SK-N-SH (cell line): ENCODE results near the gene STEAP2. TPM values are rescaled to one million over a fixed set of nuclear protein-coding genes. Genes with fewer than 3 reads are reported as not detected.

Experiments
- CTCF ChIA-PET: fragments of 300-600, 350-600 bp; formaldehyde crosslinking; extraction: SDS; loops from one replicate; lab custom pipeline; 2021; lab: Yijun Ruan, JAX
- POLR2A ChIA-PET: fragments of 350-600 bp; sonication (Branson Sonifier 250); formaldehyde crosslinking; extraction: SDS; loops from one replicate; lab custom pipeline; 2020; ENCODE audit warnings: antibody characterized with exemption, inconsistent platforms; lab: Yijun Ruan, JAX
- DNase-seq: peaks from one replicate; pipeline ENCODE4 v3.0.0; 2012
- H2AFZ ChIP-seq: fragments of 200-600 bp; sonication (generic); 2 replicates; pipeline ENCODE4 v1.8.1; 2016; ENCODE audit warnings: antibody characterized with exemption, mild to moderate bottlenecking, low read depth
- H3F3A ChIP-seq: fragments of 200-600 bp; sonication (generic); replicated peaks from 2 replicates; pipeline ENCODE3; 2016; ENCODE audit warnings: antibody characterized with exemption, mild to moderate bottlenecking; ENCODE audit not compliant: insufficient read depth
- H3K27ac ChIP-seq, 2 experiments: fragments of 200-500 bp in 1 of 2; fragments of 200-600 bp in 1 of 2; sonication (Bioruptor generic) in 1 of 2; sonication (generic), shearing (Covaris generic) in 1 of 2; 2 replicates each; pipeline versions ENCODE4 v1.5.1 to v1.6.1; 2014 to 2016; ENCODE audit warnings: low read depth in 2 of 2, inconsistent platforms in 1 of 2, low read length in 1 of 2, mild to moderate bottlenecking in 1 of 2, mixed read lengths in 1 of 2
- H3K27me3 ChIP-seq: fragments of 200-600 bp; sonication (generic), shearing (Covaris generic); 2 replicates; pipeline ENCODE4 v1.6.1; 2016; ENCODE audit warnings: mixed run types; ENCODE audit not compliant: insufficient read depth
- H3K36me3 ChIP-seq, 2 experiments: fragments of 200-500 bp in 1 of 2; fragments of 200-600 bp in 1 of 2; sonication (Bioruptor generic) in 1 of 2; sonication (generic) in 1 of 2; replicated peaks in 1 of 2; 2 replicates each; pipeline versions ENCODE3 to v1.5.1; 2014 to 2016; ENCODE audit warnings: low read length in 1 of 2, mild to moderate bottlenecking in 1 of 2; ENCODE audit not compliant: insufficient read depth in 2 of 2, control insufficient read depth in 1 of 2
- H3K4me1 ChIP-seq, 2 experiments: fragments of 200-500 bp in 1 of 2; fragments of 200-600 bp in 1 of 2; sonication (Bioruptor generic) in 1 of 2; sonication (generic), shearing (Covaris generic) in 1 of 2; 2 replicates each; pipeline versions ENCODE4 v1.5.1 to v1.6.1; 2014 to 2016; ENCODE audit warnings: low read depth in 1 of 2, low read length in 1 of 2, mixed run types in 1 of 2; ENCODE audit not compliant: insufficient read depth in 2 of 2, control insufficient read depth in 1 of 2
- H3K4me2 ChIP-seq: fragments of 200-600 bp; sonication (generic), shearing (Covaris generic); 2 replicates; pipeline ENCODE4 v1.6.1; 2017; ENCODE audit warnings: mixed run types
- H3K4me3 ChIP-seq, 2 experiments: fragments of 200-500 bp in 1 of 2; fragments of 200-600 bp in 1 of 2; sonication (Bioruptor generic) in 1 of 2; sonication (generic), shearing (Covaris generic) in 1 of 2; 2 replicates each; pipeline versions ENCODE4 v1.5.1 to v1.8.1; 2014 to 2016; ENCODE audit warnings: low read depth in 2 of 2, inconsistent platforms in 1 of 2, low read length in 1 of 2, mild to moderate bottlenecking in 1 of 2, mixed read lengths in 1 of 2, moderate library complexity in 1 of 2
- H3K79me2 ChIP-seq: fragments of 200-600 bp; sonication (generic); 2 replicates; pipeline ENCODE4 v1.8.1; 2017; ENCODE audit warnings: mild to moderate bottlenecking; ENCODE audit not compliant: insufficient read depth
- H3K9ac ChIP-seq: fragments of 200-600 bp; sonication (generic); 2 replicates; pipeline ENCODE4 v1.6.1; 2017; ENCODE audit warnings: mixed run types
- H3K9me2 ChIP-seq: fragments of 200-600 bp; sonication (generic); 2 replicates; pipeline ENCODE4 v1.6.1; 2017; ENCODE audit warnings: mixed run types
- H3K9me3 ChIP-seq: fragments of 200-600 bp; sonication (generic); 2 replicates; pipeline ENCODE4 v1.6.1; 2017; ENCODE audit warnings: mixed run types, mild to moderate bottlenecking, moderate library complexity
- H4K20me1 ChIP-seq: fragments of 200-600 bp; sonication (generic); 2 replicates; pipeline ENCODE4 v1.6.1; 2017; ENCODE audit warnings: mild to moderate bottlenecking, mixed run types; ENCODE audit not compliant: insufficient read depth
- ELF1 ChIP-seq: IDR thresholded peaks from 2 replicates; pipeline ENCODE4 v1.4.0; 2012
- EP300 ChIP-seq, 2 experiments: IDR thresholded peaks; 2 replicates each; pipeline versions ENCODE4 v1.4.0 to v1.6.1; 2012; ENCODE audit warnings: borderline replicate concordance in 1 of 2, low read depth in 1 of 2, low read length in 1 of 2
- FOXJ3 ChIP-seq: sonication (generic); formaldehyde crosslinking; IDR thresholded peaks from 2 replicates; pipeline ENCODE4 v1.5.1; 2020; ENCODE audit warnings: mild to moderate bottlenecking, missing genetic modification reagents
- IRF3 ChIP-seq: fragments of 150-350 bp; IDR thresholded peaks from 2 replicates; pipeline ENCODE4 v1.6.1; 2016; ENCODE audit warnings: mild to moderate bottlenecking, low read depth, low read length
- MXI1 ChIP-seq: IDR thresholded peaks from 2 replicates; pipeline ENCODE4 v1.6.1; 2012; ENCODE audit warnings: mild to moderate bottlenecking, low read depth, low read length, improper control_type of control experiment
- RCOR1 ChIP-seq: fragments of 150-350 bp; IDR thresholded peaks from 2 replicates; pipeline ENCODE4 v1.6.1; 2017; ENCODE audit warnings: antibody characterized with exemption, low read length
- SMC3 ChIP-seq: IDR thresholded peaks from 2 replicates; pipeline ENCODE4 v1.6.1; 2012; ENCODE audit warnings: low read depth, low read length, improper control_type of control experiment
- TAF1 ChIP-seq: IDR thresholded peaks from 2 replicates; pipeline ENCODE4 v1.6.1; 2012; ENCODE audit warnings: low read depth, mild to moderate bottlenecking, low read length, moderate library complexity, borderline replicate concordance
- TCF12 ChIP-seq: IDR thresholded peaks from 2 replicates; pipeline ENCODE4 v1.4.0; 2012
- TEAD4 ChIP-seq: IDR thresholded peaks from 2 replicates; pipeline ENCODE4 v1.4.0; 2012; ENCODE audit warnings: mild to moderate bottlenecking, borderline replicate concordance; ENCODE audit not compliant: insufficient read depth
- USF2 ChIP-seq: fragments of 150-350 bp; IDR thresholded peaks from 2 replicates; pipeline ENCODE4 v1.6.1; 2017; ENCODE audit warnings: antibody characterized with exemption, low read length, low read depth, borderline replicate concordance
- YY1 ChIP-seq: IDR thresholded peaks from 2 replicates; pipeline ENCODE4 v1.4.0; 2012; ENCODE audit warnings: low read depth, mild to moderate bottlenecking
- WGBS: methylation state at CpG from one replicate; pipeline ENCODE4 v1.1.6; 2017; ENCODE audit warnings: low lambda C conversion rate; 5-methylcytosine and 5-hydroxymethylcytosine counted together
- polyA plus RNA-seq, 3 experiments: library from polyadenylated mRNA; depleted of rRNA; stranded (reverse); fragments of >200 nt; gene quantifications; 2 replicates each; pipeline ENCODE4 v1.2.3, GENCODE V29; 2012
- TF ChIP-seq, protein P1 (sequence below): IDR thresholded peaks from 2 replicates; pipeline ENCODE4 v1.4.0; 2012; ENCODE audit warnings: low read depth
- TF ChIP-seq, protein P2 (sequence below): IDR thresholded peaks from 2 replicates; pipeline ENCODE4 v1.4.0; 2012; ENCODE audit warnings: low read depth, borderline replicate concordance
- TF ChIP-seq, protein P3 (sequence below): fragments of 200-600 bp; sonication (generic); IDR thresholded peaks from 2 replicates; pipeline ENCODE4 v1.6.1; 2017; ENCODE audit warnings: antibody characterized with exemption, mild to moderate bottlenecking, moderate library complexity

The STEAP2 gene
- polyA plus RNA-seq, 1 of the 3 experiments (the other 2 are of a cell fraction): 6.6 TPM

GRCh38 chr7:90244909-90245851 lies 33.6 kb downstream of the STEAP2 start, which contains the start of gene CFAP69 (continued):
- TF ChIP-seq EP300 (IDR thresholded peaks at IDR 0.05; ENCODE audit: borderline replicate concordance in 1 of 2, low read depth in 1 of 2, low read length in 1 of 2): peak in 1 of 2 experiments; percentile 39; a peak in 2 of 4 replicates
- peak; percentile 8; the same call in 1 of the 2 replicates for TF ChIP-seq SMC3
- TF ChIP-seq FOXJ3 (CRISPR knock-in tag): no peak
- TF ChIP-seq RCOR1: no peak
- TF ChIP-seq TCF12: peak; percentile 29; the same call in 1 of the 2 replicates
- TF ChIP-seq MXI1: peak; percentile 90; the same call in 1 of the 2 replicates
- TF ChIP-seq USF2: no peak
- TF ChIP-seq, protein P1, sequence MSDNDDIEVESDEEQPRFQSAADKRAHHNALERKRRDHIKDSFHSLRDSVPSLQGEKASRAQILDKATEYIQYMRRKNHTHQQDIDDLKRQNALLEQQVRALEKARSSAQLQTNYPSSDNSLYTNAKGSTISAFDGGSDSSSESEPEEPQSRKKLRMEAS: peak; percentile 78
- peak; percentile 81 for TF ChIP-seq TAF1
- no peak for TF ChIP-seq IRF3
- TF ChIP-seq YY1: peak; percentile 32; the same call in 1 of the 2 replicates
- TF ChIP-seq ELF1: peak; percentile 79
- TF ChIP-seq, protein P2, sequence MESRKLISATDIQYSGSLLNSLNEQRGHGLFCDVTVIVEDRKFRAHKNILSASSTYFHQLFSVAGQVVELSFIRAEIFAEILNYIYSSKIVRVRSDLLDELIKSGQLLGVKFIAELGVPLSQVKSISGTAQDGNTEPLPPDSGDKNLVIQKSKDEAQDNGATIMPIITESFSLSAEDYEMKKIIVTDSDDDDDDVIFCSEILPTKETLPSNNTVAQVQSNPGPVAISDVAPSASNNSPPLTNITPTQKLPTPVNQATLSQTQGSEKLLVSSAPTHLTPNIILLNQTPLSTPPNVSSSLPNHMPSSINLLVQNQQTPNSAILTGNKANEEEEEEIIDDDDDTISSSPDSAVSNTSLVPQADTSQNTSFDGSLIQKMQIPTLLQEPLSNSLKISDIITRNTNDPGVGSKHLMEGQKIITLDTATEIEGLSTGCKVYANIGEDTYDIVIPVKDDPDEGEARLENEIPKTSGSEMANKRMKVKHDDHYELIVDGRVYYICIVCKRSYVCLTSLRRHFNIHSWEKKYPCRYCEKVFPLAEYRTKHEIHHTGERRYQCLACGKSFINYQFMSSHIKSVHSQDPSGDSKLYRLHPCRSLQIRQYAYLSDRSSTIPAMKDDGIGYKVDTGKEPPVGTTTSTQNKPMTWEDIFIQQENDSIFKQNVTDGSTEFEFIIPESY: no peak

GRCh38 chr7:90246171-90246570 lies 34.6 kb downstream of the STEAP2 start:
- Histone ChIP-seq H3K9ac (no peak overlapping the region), H3F3A (peaks cover 4% of the 10 kb centered on the region)

More at GRCh38 chr7:90246171-90246570, 34.6 kb downstream of the STEAP2 start:
- POLR2A ChIA-PET: no interaction called here
- Histone ChIP-seq H3K27me3 (no peaks in the 10 kb centered on the region), H3K9me3 (no peaks in the 10 kb centered on the region), H3K36me3 (no peaks in the 10 kb centered on the region), H3K4me3 (peak overlapping the region; percentile 76 to 86; a peak in 3 of 4 replicates), H3K79me2 (no peaks in the 10 kb centered on the region), H3K4me1 (peaks cover 0 to 16% of the 10 kb centered on the region in 2 experiments; a peak in 1 of 4 replicates), H3K4me2 (peak overlapping the region; percentile 91), H2AFZ (peak overlapping the region; percentile 96; the same call in 1 of the 2 replicates), H3K9me2 (no peaks in the 10 kb centered on the region), H3K27ac (no peak overlapping the region), H4K20me1 (no peaks in the 10 kb centered on the region)
- WGBS: 87% methylated on average over 9 of the region's 9 CpGs
- TF ChIP-seq TEAD4 (no peak), ELF1 (no peak)
- TF ChIP-seq, protein P3, sequence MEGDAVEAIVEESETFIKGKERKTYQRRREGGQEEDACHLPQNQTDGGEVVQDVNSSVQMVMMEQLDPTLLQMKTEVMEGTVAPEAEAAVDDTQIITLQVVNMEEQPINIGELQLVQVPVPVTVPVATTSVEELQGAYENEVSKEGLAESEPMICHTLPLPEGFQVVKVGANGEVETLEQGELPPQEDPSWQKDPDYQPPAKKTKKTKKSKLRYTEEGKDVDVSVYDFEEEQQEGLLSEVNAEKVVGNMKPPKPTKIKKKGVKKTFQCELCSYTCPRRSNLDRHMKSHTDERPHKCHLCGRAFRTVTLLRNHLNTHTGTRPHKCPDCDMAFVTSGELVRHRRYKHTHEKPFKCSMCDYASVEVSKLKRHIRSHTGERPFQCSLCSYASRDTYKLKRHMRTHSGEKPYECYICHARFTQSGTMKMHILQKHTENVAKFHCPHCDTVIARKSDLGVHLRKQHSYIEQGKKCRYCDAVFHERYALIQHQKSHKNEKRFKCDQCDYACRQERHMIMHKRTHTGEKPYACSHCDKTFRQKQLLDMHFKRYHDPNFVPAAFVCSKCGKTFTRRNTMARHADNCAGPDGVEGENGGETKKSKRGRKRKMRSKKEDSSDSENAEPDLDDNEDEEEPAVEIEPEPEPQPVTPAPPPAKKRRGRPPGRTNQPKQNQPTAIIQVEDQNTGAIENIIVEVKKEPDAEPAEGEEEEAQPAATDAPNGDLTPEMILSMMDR: no peak
- DNase-seq: no peak
- CTCF ChIA-PET: interaction anchor here (0.7 to 1.4 kb wide), 8 partner anchors 14 to 181 kb away, joined by 3 to 7 read pairs (median 4); partner anchors contain the start of genes STEAP1 and STEAP2
